Skin epidermis (tissue), 12 donors: Measurements from ENCODE around the gene GALNT18.

Source experiments
- H3K27ac ChIP-seq, 21 experiments: fragments of 200-600 bp; sonication (generic) in 11 of 21; one replicate each; pipeline ENCODE4 v1.5.0; 2020; ENCODE audit warnings: mild to moderate bottlenecking in 3 of 21, inconsistent platforms in 2 of 21, moderate library complexity in 2 of 21
- H3K4me3 ChIP-seq, 7 experiments: fragments of 200-600 bp; sonication (generic) in 2 of 7; one replicate each; pipeline ENCODE4 v1.5.0; 2020; ENCODE audit warnings: inconsistent platforms in 2 of 7, mild to moderate bottlenecking in 2 of 7, moderate library complexity in 1 of 7

The GALNT18 gene

GRCh38 chr11:11279956-11280689 is 341.7 kb downstream of the GALNT18 start:
- Histone ChIP-seq H3K4me3 (no peak overlapping the region), H3K27ac (peak overlapping the region in 1 of 21 experiments; percentile 48)

- H3K27ac ChIP-seq, result no peak overlapping the region
- no peak overlapping the region for H3K4me3 ChIP-seq
These were observed 349.6 kb downstream of the GALNT18 start for GRCh38 chr11:11272254-11272653.

GRCh38 chr11:11270236-11270775 is 351.5 kb downstream of the GALNT18 start:
- H3K4me3 ChIP-seq, result no peak overlapping the region

GRCh38 chr11:11268706-11269105 is 353.1 kb downstream of the GALNT18 start:
- no peak overlapping the region for H3K4me3 ChIP-seq
- no peak overlapping the region for H3K27ac ChIP-seq

More at GRCh38 chr11:11270236-11270775, 351.5 kb downstream of the GALNT18 start:
- no peak overlapping the region for H3K27ac ChIP-seq

GRCh38 chr11:11268119-11268518 is 353.7 kb downstream of the GALNT18 start:
- H3K27ac ChIP-seq, result no peak overlapping the region

DNA sequence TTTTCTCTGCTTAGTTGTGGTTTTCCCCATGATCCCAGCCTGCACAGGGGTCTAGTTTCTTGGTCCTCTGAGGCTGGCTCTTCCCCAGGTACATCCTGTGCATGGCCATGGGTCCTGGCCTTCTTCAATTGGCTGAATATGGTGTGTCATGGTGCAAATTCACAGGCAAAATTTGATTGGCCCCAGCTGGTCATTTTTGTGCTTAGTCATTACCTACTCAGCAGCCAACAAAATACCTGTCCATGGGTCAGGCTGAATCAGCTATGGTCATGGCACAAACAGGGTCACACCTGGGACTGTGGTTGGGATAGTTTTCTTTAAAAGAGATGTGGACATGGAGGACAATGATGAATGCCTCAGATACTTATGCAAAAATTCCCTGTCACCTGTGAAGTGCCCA is 354.5 kb downstream of the GALNT18 start:
- Histone ChIP-seq H3K27ac (no peak overlapping the region), H3K4me3 (no peak overlapping the region)

More at GRCh38 chr11:11268119-11268518, 353.7 kb downstream of the GALNT18 start:
- H3K4me3 ChIP-seq, result no peak overlapping the region

DNA sequence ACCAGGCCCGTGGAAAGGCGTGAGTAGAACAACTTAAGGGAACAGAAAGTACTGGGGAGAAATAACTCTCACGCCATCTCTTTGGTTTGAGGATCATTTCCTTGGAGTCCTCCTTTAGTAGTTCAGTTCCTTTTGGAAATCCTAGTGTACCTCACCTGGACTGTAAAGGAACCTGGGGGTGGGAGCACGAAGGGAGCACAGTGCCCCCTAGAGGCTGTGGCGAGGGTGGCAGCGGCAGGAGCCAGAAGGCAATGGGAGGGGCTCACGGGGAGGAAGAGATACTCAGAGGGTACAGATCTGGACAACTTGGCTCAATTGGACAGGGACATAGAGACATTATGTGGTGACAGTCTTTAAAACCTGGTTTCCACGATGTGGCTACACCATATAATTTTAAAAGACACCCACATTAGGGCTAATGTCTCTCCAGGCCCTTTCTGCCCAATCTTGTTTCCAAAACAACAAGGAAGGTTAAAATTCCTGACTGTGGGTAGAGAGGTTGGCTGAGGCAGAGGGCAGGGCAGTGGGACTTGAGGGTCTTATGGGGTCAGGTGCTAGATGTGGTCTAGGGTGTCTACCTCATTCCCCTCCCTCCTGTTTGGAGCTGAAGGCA is 355.7 kb downstream of the GALNT18 start:
- H3K4me3 ChIP-seq, result no peak overlapping the region
- no peak overlapping the region for H3K27ac ChIP-seq

DNA sequence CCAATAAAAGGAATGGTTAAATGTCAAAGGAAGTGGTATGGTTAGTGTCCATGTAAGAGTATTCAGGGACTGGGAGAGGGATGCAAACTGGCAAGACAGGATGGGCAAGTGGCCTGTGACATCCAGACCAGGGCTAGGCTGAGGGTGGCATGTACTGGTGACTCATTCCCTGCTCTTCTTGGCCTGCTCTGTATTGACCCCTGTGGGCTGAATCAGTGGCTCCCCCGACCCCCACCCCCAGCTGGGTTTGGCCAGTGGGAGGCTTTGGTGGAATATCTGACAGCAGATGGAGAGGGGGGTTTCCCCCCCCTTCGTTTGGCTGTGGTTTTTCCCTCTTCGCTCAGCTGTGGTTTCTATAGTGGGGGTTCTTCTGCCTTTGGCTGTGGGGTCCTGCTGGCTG is 356.5 kb downstream of the GALNT18 start:
- no peak overlapping the region for H3K27ac ChIP-seq
- H3K4me3 ChIP-seq, result no peak overlapping the region

- H3K27ac ChIP-seq, result no peak overlapping the region
- no peak overlapping the region for H3K4me3 ChIP-seq
These were observed 358.4 kb downstream of the GALNT18 start for GRCh38 chr11:11263238-11264005.

- Histone ChIP-seq H3K27ac (no peak overlapping the region), H3K4me3 (no peak overlapping the region)
These were observed 359.5 kb downstream of the GALNT18 start for GRCh38 chr11:11262171-11262920.

DNA sequence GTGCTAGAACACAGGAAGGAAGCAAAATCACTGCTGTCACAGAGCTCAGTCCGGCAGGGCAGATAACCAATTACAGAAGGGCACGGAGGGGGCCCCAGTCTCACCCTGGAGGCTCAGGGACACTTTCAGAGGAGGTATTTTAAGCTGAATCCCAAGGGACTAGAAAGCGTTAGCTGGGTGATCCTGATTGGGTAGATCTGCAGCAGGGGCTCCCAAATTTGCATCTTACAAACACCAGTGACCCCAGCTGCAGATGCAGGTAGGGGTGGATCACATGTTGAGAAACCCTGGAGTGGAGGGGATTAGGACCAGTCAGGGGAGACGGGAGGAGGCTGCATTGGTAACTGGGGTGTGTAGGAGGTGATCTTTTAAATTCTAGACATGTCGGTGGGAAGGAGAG is 360.2 kb downstream of the GALNT18 start:
- H3K27ac ChIP-seq, result no peak overlapping the region
- no peak overlapping the region for H3K4me3 ChIP-seq

- H3K27ac ChIP-seq, result no peak overlapping the region
- H3K4me3 ChIP-seq, result no peak overlapping the region
These were observed 360.9 kb downstream of the GALNT18 start for GRCh38 chr11:11260903-11261302.

DNA sequence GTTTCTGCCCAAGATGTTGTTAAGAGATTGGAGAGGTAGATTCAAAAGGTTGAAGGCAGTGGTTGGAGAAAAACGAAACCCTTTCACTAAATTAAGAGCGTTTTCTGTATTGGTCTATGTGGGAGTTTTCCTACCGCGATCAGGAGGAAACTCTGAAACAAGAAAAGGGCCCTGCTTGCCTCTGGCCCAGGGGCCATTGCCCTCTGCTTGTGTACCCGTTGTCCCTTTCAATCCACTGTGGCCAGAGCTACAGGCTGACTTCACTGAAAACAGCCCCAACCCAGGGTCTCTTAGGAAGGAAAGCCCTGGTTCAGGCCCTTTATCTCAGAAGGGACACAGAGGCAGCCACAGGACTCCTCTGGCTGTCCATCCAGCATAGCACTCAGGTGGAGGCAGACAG is 367.8 kb downstream of the GALNT18 start:
- Histone ChIP-seq H3K27ac (no peak overlapping the region), H3K4me3 (no peak overlapping the region)

- Histone ChIP-seq H3K27ac (no peak overlapping the region), H3K4me3 (no peak overlapping the region)
These were observed 368.3 kb downstream of the GALNT18 start for GRCh38 chr11:11253497-11253896.

GRCh38 chr11:11252403-11252802 is 369.4 kb downstream of the GALNT18 start:
- no peak overlapping the region for H3K27ac ChIP-seq
- no peak overlapping the region for H3K4me3 ChIP-seq

DNA sequence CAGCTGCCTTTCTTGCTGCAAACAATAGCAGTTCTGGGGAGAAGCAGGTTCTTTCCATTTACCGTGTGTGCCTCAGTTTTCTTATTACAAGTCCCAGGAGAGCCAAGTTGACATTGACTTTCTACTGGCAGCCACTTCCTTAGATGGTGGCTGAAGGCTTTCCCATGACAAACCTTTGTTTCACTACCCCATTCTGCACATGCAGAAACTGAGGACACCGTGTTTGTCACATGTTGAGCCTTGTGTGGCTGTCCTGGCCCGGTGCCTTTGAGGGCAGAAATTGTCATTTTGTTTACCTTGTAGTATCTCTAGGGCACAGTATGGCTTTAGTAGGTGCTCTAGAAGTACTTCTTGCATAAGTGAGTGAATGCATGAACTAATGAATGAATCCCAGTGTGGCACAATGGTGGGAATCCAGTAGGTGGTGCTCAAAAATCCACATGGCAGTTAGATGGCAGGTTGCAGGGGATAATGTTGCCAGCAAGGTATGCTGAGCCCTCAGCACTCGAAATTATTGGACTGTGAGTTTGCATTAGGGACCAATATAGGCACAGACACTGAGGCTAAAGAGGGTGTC is 370.3 kb downstream of the GALNT18 start:
- H3K27ac ChIP-seq, result no peak overlapping the region

GRCh38 chr11:11250470-11250869 is 371.3 kb downstream of the GALNT18 start:
- Histone ChIP-seq H3K4me3 (no peak overlapping the region), H3K27ac (no peak overlapping the region)

More for the DNA sequence above, 370.3 kb downstream of the GALNT18 start:
- H3K4me3 ChIP-seq, result no peak overlapping the region

DNA sequence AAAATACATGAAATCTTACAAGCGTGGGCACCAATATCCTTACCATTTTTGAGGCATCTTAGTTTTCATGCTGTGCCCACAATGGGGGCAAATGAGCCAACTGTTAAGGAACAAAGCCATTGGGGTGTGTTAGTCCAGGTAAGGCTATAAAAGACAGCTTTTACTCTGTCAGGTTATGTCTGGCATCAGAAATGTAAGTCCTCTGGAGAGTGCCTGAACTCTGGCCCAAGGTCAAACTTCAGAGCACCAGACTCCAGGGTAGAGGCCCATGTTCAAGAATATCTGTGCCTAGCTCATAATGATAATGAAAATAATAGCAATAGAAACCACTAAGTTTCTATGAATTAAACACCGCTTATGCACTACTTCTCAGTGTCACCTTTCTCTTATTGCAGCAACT is 374.2 kb downstream of the GALNT18 start:
- Histone ChIP-seq H3K27ac (no peak overlapping the region), H3K4me3 (no peak overlapping the region)

- Histone ChIP-seq H3K27ac (no peak overlapping the region), H3K4me3 (no peak overlapping the region)
These were observed 374.7 kb downstream of the GALNT18 start for GRCh38 chr11:11247086-11247485.
